Inflammatory macrophage treated with lipopolysaccharide for 1 hour (primary cell): ENCODE results near the gene CNNM4.
A peak's percentile ranks its signal among the peaks of the same experiment; 100 is the strongest.

ENCODE experiments used
- DNase-seq, 2 donors: peaks; one replicate each; pipeline ENCODE4 v3.0.0-alpha.2; 2020 to 2022

CNNM4 gene

GRCh38 chr2:96760036-96760985, at the start of gene CNNM4:
CNNM4 (plus strand) TSS chr2:96760902; CDS start chr2:96761000, 98 bp downstream.
- peak; percentile 88 to 92 for DNase-seq

- no peak for DNase-seq
Observed at GRCh38 chr2:96710985-96711384, 49.7 kb upstream of the CNNM4 start.

- DNase-seq: peak; percentile 15 to 21
Observed at GRCh38 chr2:96715658-96716057, 45.0 kb upstream of the CNNM4 start.

- no peak for DNase-seq
Observed at GRCh38 chr2:96716388-96716787, 44.3 kb upstream of the CNNM4 start.

- peak; percentile 17 to 66 for DNase-seq
Observed at GRCh38 chr2:96726131-96726530, 34.6 kb upstream of the CNNM4 start.

- DNase-seq: peak; percentile 77 to 84
Observed at GRCh38 chr2:96727431-96727830, 33.3 kb upstream of the CNNM4 start.

GRCh38 chr2:96729748-96730147, 31.0 kb upstream of the CNNM4 start:
- DNase-seq: no peak

GRCh38 chr2:96730212-96730611, 30.5 kb upstream of the CNNM4 start:
- DNase-seq: no peak

- no peak for DNase-seq
Observed at GRCh38 chr2:96733931-96734330, 26.8 kb upstream of the CNNM4 start.

- DNase-seq: no peak
Observed at GRCh38 chr2:96734880-96735583, 25.7 kb upstream of the CNNM4 start.

GRCh38 chr2:96737251-96737650, 23.5 kb upstream of the CNNM4 start:
- no peak for DNase-seq

GRCh38 chr2:96737831-96738230, 22.9 kb upstream of the CNNM4 start:
- DNase-seq: peak in 1 of 2 donors; percentile 41

GRCh38 chr2:96739076-96739632, 21.5 kb upstream of the CNNM4 start:
- DNase-seq: no peak

GRCh38 chr2:96739633-96740428, 20.9 kb upstream of the CNNM4 start, which contains the start of gene LMAN2L:
LMAN2L (minus strand) TSS chr2:96740064; CDS start chr2:96740040, 24 bp downstream.
- DNase-seq: peak; percentile 97 to 99

- no peak for DNase-seq
Observed at GRCh38 chr2:96747061-96747617, 13.6 kb upstream of the CNNM4 start.

GRCh38 chr2:96751800-96752199, 8.9 kb upstream of the CNNM4 start:
- DNase-seq: no peak

- no peak for DNase-seq
Observed at GRCh38 chr2:96753661-96754282, 6.9 kb upstream of the CNNM4 start.

GRCh38 chr2:96754317-96754716, 6.4 kb upstream of the CNNM4 start:
- DNase-seq: no peak

- no peak for DNase-seq
Observed at GRCh38 chr2:96756788-96757476, 3.8 kb upstream of the CNNM4 start.

GRCh38 chr2:96757477-96757860, 3.2 kb upstream of the CNNM4 start:
- no peak for DNase-seq

GRCh38 chr2:96758987-96759386, 1.7 kb upstream of the CNNM4 start:
- no peak for DNase-seq
